GM19467 (cell line): ENCODE measurements around the gene GTSE1.

ENCODE experiments used
- ATAC-seq: cut with Tn5 transposase; IDR thresholded peaks from one replicate; pipeline ENCODE4 v1.9.1; 2021; ENCODE audit warnings: mild to moderate bottlenecking, moderate library complexity; ENCODE audit not compliant: unreplicated experiment

GTSE1 gene

DNA sequence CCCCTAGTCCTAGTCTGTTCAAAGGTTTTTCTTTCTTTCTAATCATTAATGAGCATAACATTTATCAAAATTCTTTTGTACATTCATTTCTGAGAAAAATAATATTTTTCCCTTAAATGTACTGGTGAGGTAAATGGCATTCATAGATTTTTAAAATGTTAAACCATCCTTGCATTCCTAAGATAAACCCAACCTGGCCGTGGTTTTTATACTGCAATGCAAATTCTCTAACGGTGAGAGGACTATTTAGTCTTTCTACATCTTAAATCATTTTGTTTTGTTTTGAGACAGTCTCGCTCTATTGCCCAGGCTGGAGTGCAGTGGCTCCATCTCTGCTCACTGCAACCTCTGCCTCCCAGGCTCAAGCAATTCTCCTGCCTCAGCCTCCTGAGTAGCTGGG lies 79.4 kb downstream of the GTSE1 start:
- ATAC-seq: no peak

DNA sequence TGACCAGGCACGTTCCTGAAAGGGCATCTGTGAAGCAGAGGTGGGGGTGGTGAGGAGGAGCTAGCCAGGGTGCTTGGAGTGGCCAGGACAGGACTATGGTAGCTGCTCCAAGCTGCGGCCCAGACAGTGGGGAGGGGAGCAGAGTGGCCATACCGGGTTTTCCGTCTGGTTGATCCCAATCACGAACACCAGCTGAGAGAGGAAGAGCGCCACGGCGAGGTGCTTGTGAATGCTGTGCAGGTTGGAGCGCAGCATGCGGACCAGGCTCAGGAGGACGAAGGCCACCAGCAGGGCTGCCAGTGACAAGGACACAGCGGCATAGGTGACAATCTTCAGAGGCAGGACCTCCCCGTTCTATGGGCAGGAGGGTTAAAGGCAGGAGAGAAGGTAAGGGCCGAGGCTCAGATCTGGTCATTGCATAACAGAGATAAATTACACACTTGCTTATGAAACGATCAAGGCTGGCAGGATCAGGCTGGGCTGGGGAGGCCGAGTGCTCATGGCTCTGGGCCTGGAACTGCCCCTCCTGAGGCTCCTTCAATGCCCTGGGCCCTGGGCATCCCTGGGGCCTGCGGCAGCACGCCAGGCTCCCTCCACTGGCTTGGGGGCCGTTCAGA lies 80.3 kb downstream of the GTSE1 start:
- ATAC-seq: no peak

DNA sequence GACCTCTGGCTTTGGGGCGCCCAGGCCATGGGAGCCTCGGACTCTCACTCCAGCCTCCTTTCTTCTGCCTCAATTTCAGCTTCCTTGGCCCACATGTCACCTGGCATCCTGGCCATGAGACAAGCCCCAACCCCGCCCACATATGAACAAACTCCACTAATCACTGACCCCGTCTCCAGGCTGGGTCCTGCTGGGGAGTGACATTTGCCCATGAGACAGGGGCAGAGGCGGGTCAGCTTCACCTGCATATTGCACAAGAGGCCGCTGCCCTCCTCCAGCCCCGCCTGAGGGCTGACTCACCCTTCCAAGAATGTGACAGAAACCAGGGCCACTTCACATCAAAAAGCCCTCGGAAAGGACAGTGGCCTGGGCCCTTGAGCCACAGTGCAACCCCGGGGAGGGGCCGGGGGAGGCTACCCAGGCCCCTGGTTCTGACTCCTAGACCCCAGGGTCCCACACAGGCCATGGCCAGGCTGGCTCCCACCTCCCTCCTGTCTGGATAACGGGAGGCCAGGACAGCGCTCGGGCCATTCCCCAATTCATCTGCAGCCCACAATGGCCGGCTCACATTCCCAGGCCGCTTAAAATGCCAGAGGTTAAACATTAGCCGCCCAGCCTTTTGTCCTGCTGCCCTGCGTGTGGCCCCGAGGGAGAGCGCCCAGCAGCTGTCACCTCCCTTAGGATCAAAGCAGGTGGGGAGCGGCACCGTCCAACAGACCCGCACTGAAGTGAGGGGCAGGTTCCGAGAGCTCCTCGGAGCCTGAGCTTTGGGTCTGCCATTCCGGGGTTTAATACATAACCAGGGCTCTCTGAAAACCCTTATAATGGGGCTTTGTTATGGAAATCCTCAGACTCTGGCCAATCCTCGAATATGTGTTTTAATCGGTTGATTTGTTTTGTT lies 81.1 kb downstream of the GTSE1 start:
- ATAC-seq: no peak

DNA sequence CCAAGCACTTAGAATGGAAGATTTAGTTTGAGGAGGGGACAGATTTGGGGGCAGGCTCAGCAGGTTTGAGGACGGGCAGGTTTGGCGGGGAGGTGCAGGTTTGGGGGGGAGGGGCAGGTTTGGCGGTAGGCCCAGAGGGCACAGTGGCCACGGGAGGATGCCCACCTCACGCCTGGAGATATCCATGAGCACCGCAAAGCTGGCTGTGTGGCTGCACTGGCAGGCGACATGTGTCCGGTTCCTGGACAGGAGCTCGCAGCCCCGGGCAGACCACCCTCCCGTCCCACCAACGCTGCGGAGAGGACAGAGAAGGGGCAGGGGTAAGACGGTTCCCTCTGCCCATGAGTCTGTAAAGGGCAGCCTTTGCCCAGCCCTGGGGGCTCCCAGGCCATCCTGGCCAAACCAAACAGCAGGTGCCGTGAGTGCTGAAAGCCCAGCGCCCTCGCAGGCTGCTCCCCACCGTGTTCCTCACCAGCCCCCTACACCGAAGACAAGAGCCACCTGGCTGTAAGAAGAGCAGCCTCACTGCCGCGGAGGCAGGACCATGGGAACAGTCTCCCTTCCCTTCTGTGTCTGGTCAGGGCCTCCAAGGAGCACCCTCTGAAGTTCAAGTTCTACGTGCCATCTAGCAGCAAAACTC lies 81.9 kb downstream of the GTSE1 start:
- no peak for ATAC-seq

DNA sequence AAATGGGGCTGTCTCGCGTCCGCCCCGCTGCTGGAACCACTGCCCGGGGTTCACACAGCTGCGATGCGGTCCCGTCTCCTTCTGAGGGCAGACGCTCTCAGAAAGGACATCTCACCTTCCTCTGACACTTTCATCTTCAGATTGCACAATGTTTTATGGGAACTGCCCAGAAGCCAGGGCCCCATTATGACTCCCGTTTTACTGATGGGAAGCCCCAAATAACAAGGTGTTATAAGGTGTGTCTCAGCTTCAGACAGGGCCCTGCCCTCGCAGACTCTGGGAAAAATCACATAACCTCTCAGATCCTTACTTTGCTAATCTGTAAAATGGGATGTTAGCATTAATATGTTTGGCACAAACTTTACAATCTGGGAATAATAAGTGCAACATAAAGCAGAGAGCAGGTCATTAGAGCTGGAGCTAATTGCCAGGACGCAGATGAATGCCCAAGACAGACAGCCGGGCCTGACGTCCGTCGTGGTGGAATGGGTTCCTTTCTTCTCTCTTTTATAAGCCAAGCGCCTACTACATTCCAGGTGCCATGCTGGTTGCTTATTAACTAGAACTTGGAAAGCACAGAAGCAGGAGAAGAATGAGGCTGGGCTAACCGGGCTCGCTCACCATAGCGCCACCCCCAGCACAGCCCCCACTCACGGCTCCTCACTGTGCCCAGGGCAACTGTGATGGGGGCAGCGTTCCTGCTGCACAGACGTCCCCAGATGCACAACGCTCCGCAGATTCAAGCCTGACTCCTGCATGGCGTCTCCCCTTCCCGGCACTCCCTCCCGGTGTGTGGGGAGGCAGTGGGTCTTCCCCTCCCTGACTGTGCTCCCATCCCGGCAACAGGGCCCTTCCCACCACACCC lies 82.6 kb downstream of the GTSE1 start:
- no peak for ATAC-seq

- ATAC-seq: no peak
These were observed 83.4 kb downstream of the GTSE1 start for GRCh38 chr22:46380069-46380468.
